GM23248 (cell line): ENCODE measurements around the gene ATP1B3. TPM values are rescaled to one million over a fixed set of nuclear protein-coding genes. Genes with fewer than 3 reads are reported as not detected.

Experiments
- DNase-seq: peaks from one replicate; pipeline ENCODE4 v3.0.0-alpha.2; 2015
- H2AFZ ChIP-seq: fragments of 200-600 bp; sonication (generic); 2 replicates; pipeline ENCODE4 v1.6.1; 2016; ENCODE audit warnings: antibody characterized with exemption
- H3F3A ChIP-seq: fragments of 200-600 bp; sonication (generic); 2 replicates; pipeline ENCODE4 v1.6.1; 2016; ENCODE audit warnings: mild to moderate bottlenecking, antibody characterized with exemption, mixed run types; ENCODE audit not compliant: insufficient read depth
- H3K27ac ChIP-seq: fragments of 200-600 bp; sonication (generic); 2 replicates; pipeline ENCODE4 v1.5.1; 2016; ENCODE audit warnings: mild to moderate bottlenecking
- H3K27me3 ChIP-seq: fragments of 200-600 bp; sonication (generic); replicated peaks from 2 replicates; pipeline ENCODE4 v1.6.1; 2016; ENCODE audit warnings: mild to moderate bottlenecking; ENCODE audit not compliant: insufficient read depth
- H3K36me3 ChIP-seq: fragments of 200-600 bp; sonication (generic); 2 replicates; pipeline ENCODE4 v1.6.1; 2016; ENCODE audit warnings: low read depth, mild to moderate bottlenecking
- H3K4me1 ChIP-seq: fragments of 200-600 bp; sonication (generic); 2 replicates; pipeline ENCODE4 v1.6.1; 2016; ENCODE audit warnings: mild to moderate bottlenecking; ENCODE audit not compliant: insufficient read depth
- H3K4me2 ChIP-seq: fragments of 200-600 bp; sonication (generic); one replicate; pipeline ENCODE4 v1.6.1; 2016; ENCODE audit warnings: mild to moderate bottlenecking; ENCODE audit not compliant: unreplicated experiment
- H3K4me3 ChIP-seq: fragments of 200-600 bp; sonication (generic); 2 replicates; pipeline ENCODE4 v1.5.1; 2016; ENCODE audit warnings: mild to moderate bottlenecking
- H3K79me2 ChIP-seq: fragments of 200-600 bp; sonication (generic); 2 replicates; pipeline ENCODE4 v1.6.1; 2016; ENCODE audit warnings: mild to moderate bottlenecking; ENCODE audit not compliant: insufficient read depth
- H3K9ac ChIP-seq: fragments of 200-600 bp; sonication (generic); 2 replicates; pipeline ENCODE4 v1.6.1; 2016; ENCODE audit warnings: mild to moderate bottlenecking
- H3K9me2 ChIP-seq: fragments of 200-600 bp; sonication (generic); 2 replicates; pipeline ENCODE4 v1.6.1; 2016; ENCODE audit warnings: mixed run types, mild to moderate bottlenecking, moderate library complexity; ENCODE audit not compliant: insufficient read depth
- H3K9me3 ChIP-seq: fragments of 200-600 bp; sonication (generic); one replicate; pipeline ENCODE4 v1.6.1; 2017; ENCODE audit warnings: low read depth
- H4K20me1 ChIP-seq: fragments of 200-600 bp; sonication (generic); 2 replicates; pipeline ENCODE4 v1.6.0; 2016; ENCODE audit not compliant: insufficient read depth
- EZH2 ChIP-seq: fragments of 200-600 bp; sonication (generic); IDR thresholded peaks from 2 replicates; pipeline ENCODE4 v1.6.1; 2018; ENCODE audit warnings: antibody characterized with exemption, mild to moderate bottlenecking; ENCODE audit not compliant: insufficient read depth, poor library complexity, severe bottlenecking
- EZH2phosphoT487 ChIP-seq: fragments of 200-600 bp; sonication (generic); IDR thresholded peaks from 2 replicates; pipeline ENCODE4 v1.6.1; 2018; ENCODE audit warnings: antibody characterized with exemption, moderate library complexity, mild to moderate bottlenecking, low read depth; ENCODE audit not compliant: insufficient read depth
- WGBS, 2 experiments: methylation state at CpG; one replicate each; pipeline ENCODE4 v1.1.6; 2015 to 2017; ENCODE audit warnings: low lambda C conversion rate in 2 of 2, low coverage in 1 of 2; ENCODE audit errors: missing lambda C conversion rate in 2 of 2; 5-methylcytosine and 5-hydroxymethylcytosine counted together
- in situ Hi-C: fragments of 300-500 bp; cut with MboI; formaldehyde crosslinking; loops from 2 replicates; pipeline ENCODE4 v1.15.0; 2020
- polyA plus RNA-seq: library from polyadenylated mRNA; unstranded; fragments of >200 nt; fragmentation: Nextera tagmentation; extraction: Ambion mirVana; gene quantifications from 2 replicates; pipeline ENCODE4 v1.2.1, GENCODE V29; 2016
- total RNA-seq: library from RNA; depleted of rRNA; stranded (reverse); fragments of >200 nt; shearing (Covaris generic); gene quantifications from 2 replicates; pipeline ENCODE4 v1.2.3, GENCODE V29; 2014

Gene ATP1B3
- total and polyA plus RNA-seq, 2 experiments from 2014 or later, result 73.6 to 245 TPM

DNA sequence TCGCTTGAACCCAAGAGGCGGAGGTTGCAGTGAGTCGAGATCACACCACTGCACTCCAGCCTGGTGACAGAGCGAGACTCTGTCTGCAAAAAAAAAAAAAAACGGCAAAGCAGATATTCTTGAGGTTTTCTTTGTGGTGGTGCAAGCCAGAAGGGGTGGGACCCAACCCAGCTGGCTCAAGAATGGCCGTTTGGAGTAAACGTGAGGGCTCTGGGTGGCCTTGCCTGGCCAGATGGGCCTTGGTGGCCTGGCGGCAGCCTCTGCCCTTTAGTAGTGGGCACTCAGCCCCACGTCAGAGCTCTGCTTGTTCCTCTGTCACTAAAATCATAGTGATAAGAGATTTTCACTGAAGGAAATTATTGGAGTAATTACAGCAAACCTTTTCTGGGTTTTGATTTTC is 50.5 kb downstream of the ATP1B3 start:
- Histone ChIP-seq H2AFZ (no peak overlapping the region), H3K36me3 (peaks cover 4% of the 10 kb centered on the region), H3K79me2 (no peaks in the 10 kb centered on the region), H3K4me2 (no peak overlapping the region), H4K20me1 (no peaks in the 10 kb centered on the region), H3F3A (no peaks in the 10 kb centered on the region), H3K4me3 (no peak overlapping the region), H3K4me1 (no peaks in the 10 kb centered on the region), H3K9ac (no peak overlapping the region), H3K9me2 (no peaks in the 10 kb centered on the region), H3K9me3 (no peaks in the 10 kb centered on the region), H3K27me3 (no peaks in the 10 kb centered on the region), H3K27ac (no peak overlapping the region)
- no peak for TF ChIP-seq EZH2phosphoT487
- TF ChIP-seq EZH2, result no peak
- no peak for DNase-seq
- 66 to 70% methylated on average over 7 to 9 of the region's 9 CpGs for WGBS, 2 experiments
- in situ Hi-C loops, result no loop called here

DNA sequence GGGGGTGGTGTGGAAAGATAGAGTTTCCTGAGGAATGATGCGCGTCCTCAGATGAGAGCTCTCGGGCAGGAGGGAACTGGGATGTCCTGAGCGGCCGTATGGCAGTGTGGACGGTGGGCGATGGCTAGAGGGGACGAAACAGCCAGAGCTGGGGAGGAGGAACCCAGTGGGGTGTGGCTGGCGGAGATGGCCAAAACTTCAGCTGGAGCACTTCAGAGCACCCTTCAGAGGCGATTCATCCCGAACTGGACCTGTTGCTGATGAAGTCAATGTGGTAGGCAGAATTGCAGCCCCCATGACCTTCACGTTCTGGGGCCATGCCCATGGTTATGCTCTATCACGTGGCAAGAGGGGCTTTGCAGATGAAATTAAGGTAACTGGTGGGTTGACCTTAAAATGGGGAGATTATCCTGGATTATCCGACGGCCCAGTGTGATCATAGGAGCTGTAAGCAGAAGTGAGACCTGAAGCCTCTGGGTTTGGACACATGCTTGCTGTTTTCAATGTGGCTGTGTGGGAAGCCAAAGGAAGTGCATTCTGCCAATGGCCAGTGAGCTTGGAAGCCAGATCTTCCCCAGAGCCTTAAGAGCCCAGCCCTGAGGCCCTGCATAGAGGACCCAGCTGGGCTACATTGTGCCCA is 52.3 kb downstream of the ATP1B3 start:
- no peak overlapping the region for H3K4me3 ChIP-seq
- H3K36me3 ChIP-seq, result peaks cover 4% of the 10 kb centered on the region
- no peak overlapping the region for H3K9ac ChIP-seq
- in situ Hi-C loops, result no loop called here
- no peak overlapping the region for H3K27ac ChIP-seq
- no peak overlapping the region for H3K4me2 ChIP-seq
- TF ChIP-seq EZH2 (no peak), EZH2phosphoT487 (no peak)
- H3K79me2 ChIP-seq, result no peaks in the 10 kb centered on the region
- H4K20me1 ChIP-seq, result no peaks in the 10 kb centered on the region
- no peaks in the 10 kb centered on the region for H3K4me1 ChIP-seq
- H3K9me3 ChIP-seq, result no peaks in the 10 kb centered on the region
- H2AFZ ChIP-seq, result no peak overlapping the region
- H3F3A ChIP-seq, result no peaks in the 10 kb centered on the region
- H3K27me3 ChIP-seq, result no peaks in the 10 kb centered on the region
- WGBS, 2 experiments, result 95% methylated on average over 15 of the region's 15 CpGs
- no peak for DNase-seq
- no peaks in the 10 kb centered on the region for H3K9me2 ChIP-seq

DNA sequence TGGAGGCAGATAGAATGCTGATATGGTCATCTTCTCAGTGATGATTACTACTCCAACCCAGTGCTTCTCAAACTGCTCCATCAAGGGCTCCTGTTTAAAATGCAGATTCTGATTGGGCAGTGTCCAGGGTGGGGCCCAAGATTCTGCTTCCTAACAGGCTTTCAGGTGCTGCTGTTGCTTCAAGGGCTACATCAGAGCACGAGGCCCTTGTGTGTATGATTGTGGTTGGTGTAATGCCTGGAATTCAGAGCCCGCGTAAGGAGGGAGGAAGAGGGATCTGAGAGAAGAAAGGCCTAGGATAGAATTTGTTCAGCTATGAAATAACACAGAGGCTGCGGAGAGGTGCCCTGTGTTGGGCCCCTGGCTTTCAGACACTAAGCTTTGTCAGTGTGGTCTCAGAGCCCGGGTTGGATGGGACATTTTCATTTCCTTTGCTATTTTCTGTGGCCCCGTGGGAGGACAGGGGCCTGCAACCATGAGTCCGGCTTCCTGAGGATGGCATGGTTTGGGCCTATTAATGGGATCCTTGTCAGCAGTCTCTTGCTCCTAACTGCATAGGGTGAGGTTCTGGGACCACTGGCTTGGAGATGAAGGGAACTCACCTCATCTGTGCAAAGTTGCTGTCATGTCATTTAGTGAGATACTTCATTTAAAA is 53.0 kb downstream of the ATP1B3 start:
- H3K27ac ChIP-seq, result no peak overlapping the region
- H4K20me1 ChIP-seq, result no peaks in the 10 kb centered on the region
- no peaks in the 10 kb centered on the region for H3K9me2 ChIP-seq
- no peak for DNase-seq
- no peaks in the 10 kb centered on the region for H3K9me3 ChIP-seq
- no peaks in the 10 kb centered on the region for H3K27me3 ChIP-seq
- no peaks in the 10 kb centered on the region for H3F3A ChIP-seq
- H3K9ac ChIP-seq, result no peak overlapping the region
- TF ChIP-seq EZH2, result no peak
- TF ChIP-seq EZH2phosphoT487, result no peak
- peaks cover 4% of the 10 kb centered on the region for H3K36me3 ChIP-seq
- no peaks in the 10 kb centered on the region for H3K4me1 ChIP-seq
- H3K4me2 ChIP-seq, result no peak overlapping the region
- H3K4me3 ChIP-seq, result no peak overlapping the region
- WGBS, 2 experiments, result 85 to 86% methylated on average over 7 of the region's 7 CpGs
- in situ Hi-C loops, result no loop called here
- H2AFZ ChIP-seq, result no peak overlapping the region
- no peaks in the 10 kb centered on the region for H3K79me2 ChIP-seq

DNA sequence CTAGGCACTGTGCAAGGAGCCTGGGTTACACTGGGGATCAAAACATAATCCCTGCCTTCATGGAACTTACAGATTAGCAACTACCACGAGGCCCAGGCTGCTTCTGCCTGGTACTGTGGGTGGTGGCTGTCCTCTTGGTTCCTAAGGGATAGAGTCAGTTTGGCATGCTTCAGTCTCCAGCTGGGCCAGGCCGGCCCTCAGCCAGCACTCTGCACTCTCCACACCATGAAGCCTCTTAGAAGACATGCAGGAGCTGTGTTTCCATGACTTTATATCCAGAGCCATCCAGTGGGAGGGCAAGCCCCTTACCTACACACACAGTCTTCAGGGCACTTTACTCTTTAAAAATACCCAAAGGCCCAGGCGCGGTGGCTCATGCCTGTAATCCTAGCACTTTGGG is 54.4 kb downstream of the ATP1B3 start:
- Histone ChIP-seq H3K4me1 (no peaks in the 10 kb centered on the region), H3K36me3 (peaks cover 4% of the 10 kb centered on the region), H4K20me1 (no peaks in the 10 kb centered on the region), H2AFZ (no peak overlapping the region), H3K27ac (no peak overlapping the region), H3K79me2 (no peaks in the 10 kb centered on the region), H3F3A (no peaks in the 10 kb centered on the region), H3K9ac (no peak overlapping the region), H3K27me3 (no peaks in the 10 kb centered on the region), H3K9me3 (no peaks in the 10 kb centered on the region), H3K9me2 (no peaks in the 10 kb centered on the region), H3K4me2 (no peak overlapping the region), H3K4me3 (no peak overlapping the region)
- 94 to 99% methylated on average over 4 of the region's 4 CpGs for WGBS, 2 experiments
- no peak for DNase-seq
- in situ Hi-C loops, result no loop called here
- TF ChIP-seq EZH2 (no peak), EZH2phosphoT487 (no peak)
